T-helper 2 cell (primary cell): ENCODE data around the gene TXNDC5.
"Not testable (repeated sequence)": the region's sequence is repeated elsewhere in the genome, so short reads cannot be mapped to it uniquely, and the experiment has no call there.

Experiments used
- DNase-seq, 5 experiments: peaks; one replicate each; pipeline versions ENCODE4 v3.0.0 to v3.0.0-alpha.2; 2012 to 2022

TXNDC5 gene

DNA sequence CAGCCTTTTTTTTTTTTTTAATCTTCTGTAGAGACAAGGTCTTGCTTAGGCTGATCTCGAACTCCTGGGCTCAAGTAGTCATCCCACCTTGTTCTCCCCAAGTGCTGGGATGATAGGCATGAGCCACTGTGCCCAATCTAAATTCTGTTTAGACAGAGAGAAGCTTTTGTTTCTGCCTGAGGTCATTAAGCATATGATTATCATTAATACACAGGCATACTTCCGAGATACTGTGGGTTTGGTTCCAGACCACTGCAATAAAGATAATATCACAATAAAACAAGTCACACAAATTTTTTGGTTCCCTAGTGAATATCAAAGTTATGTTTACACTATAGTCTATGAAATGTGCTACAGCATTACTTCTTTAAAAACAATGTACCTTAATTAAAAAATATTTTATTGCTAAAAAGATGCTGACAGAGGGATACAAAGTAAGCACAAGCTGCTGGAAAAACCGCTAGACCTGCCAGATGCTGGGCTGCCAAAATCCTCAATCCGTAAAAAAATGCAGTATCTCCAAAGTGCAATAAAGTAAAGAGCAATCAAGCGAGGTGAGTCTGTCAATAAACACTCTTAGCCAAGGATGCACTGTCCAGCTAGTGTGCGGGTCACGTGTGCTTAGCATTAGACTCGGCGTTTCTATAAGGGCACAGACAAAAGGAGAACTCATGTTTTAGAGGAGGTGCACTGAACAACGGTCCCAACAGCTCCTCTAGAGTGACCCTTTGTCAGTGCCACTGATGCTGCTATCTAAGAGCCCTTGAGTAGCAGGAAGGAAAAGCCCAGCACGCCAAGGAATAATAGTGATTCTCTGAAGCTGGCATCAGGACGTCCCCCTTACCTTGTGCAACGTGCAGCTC, 16.1 kb downstream of the TXNDC5 start:
- no peak for DNase-seq

DNA sequence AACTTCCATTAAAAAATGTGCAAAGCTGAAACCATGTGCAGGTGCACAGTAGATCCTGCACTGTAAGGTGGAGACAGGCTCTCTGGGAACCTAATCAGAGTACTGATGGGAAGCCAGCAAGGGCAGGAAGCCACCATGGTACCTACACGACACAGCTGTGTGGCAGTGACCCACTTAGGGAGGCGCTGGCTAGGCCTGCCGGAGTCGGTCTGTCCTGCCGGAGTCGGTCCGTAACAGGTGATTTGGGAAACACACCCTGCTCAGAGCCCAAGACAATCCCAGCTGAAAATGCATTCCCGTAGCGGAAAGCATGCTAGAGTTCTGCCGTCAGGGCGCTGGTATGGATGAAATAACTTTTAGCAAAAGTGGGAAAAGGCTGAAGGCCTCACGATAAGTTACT, 17.2 kb downstream of the TXNDC5 start:
- no peak for DNase-seq

DNA sequence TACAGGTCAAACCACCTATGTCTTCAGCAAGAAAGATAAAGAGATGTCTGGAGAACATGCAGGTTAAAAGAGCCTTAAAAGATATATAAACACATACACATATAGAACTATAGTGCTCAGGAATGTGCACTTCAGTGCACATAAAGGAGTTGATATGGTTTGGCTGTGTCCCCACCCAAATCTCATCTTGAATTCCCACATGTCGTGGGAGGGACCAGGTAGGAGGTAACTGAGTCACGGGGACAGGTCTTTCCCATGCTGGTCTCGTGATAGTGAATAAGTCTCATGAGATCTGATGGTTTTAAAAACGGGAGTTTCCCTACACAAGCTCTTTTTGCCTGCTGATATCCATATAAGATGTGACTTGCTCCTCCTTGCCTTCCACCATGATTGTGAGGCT, 18.2 kb downstream of the TXNDC5 start:
- not testable (repeated sequence) for DNase-seq

DNA sequence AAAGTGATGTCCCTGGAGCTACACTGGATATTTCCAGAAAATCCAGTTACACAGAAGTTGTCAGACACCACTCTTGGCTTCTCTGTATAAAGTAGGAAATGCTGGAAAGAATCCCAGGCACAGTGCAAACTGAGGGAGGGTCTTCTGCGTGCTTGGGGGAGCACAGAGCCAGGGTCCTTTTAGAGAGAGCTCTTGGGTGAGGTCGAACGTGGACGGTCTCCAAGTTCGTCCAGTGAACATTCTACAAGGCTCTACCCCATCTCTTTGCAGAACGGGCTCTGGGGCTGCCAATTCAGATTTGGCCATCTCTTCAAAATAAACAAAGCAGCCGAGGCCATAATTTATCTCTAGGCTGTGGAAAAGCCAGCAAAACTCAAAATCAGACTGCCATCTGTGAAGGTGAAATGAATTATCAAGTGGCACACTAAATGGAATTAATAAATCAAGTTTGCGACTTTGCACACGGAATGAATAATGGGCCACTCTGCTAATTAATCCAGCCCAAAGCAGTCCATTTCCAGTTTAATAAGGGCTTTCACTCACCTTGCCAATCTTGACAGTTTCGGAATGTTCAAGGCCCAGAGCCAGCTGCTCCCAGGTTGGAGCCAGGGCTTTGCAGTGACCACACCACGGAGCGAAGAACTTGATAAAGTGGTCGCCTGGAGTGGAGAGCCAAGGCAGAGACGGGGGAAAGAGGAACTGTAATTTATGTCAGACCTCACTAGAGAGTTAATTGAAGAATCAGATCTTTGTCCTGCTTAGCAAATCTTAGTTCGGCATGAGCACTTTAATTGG, 19.3 kb downstream of the TXNDC5 start:
- DNase-seq = no peak

DNA sequence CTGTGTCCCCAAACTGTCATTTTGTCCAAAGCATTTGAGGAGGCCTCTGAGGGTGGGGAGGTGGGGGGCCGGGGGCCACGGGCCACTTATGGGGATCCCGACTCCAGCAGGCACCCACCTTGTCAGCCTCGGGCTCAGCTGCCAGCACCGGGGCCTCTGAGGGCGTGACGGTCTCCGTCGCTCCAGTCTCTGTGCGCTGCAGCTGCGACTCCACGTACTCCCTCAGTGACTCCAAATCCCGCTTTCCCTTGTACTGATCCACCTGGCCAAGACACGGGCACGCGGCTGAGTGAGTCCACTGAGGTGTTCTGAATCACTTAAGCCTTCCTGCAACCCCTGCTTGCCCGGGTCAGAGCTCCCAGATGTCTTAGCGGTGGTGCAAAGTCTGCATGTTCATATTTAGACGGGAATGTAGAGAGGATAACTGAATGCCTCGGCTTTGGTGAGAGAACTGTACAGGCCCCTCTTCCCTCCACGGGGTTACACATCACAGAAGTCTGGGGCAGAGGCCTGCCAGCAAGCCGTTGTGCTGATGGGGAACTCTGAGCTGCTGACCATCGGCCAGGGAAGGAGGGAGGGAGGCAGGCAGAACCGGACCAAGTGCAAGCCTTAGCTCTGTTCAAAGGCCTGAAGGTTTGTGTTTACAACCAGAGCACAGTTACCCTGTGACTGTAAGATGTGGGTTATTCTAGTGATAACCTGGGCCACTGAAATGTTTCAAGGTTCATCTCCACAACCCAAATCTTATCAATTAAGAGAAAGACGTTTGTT, 21.8 kb downstream of the TXNDC5 start:
- no peak for DNase-seq

DNA sequence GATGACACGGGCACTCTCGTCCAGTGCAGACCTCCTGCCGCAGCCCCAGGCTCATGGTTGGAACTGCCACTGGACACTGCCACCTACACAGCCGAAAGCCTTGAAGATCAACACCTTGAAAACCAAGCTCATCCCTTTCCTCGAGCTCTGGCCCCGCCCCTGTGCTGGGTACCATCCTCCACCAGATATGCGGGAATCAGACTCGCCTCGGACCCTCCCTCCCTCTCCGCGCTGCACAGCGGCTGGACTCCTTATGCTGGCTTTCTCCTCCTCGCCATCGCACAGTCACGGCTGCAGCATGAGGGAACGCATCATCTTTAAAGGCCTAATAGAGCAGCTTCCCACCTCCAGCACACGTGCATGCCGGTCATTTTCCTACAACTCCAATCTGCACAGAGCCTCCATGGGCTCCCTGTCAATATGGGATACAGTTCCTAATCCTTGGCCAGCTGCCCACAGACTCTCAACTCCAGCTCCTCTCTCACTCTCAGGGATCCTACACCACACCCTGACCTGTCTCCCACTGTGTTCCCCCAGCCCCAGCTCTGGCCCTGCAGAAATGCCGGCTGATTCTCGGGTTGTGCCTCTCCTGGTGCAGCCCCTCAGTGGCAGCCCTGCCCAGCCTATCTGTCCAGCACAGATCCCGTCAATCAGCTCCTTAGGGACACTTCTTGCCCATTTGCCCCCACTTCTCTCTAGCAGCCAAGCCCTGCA, 23.2 kb downstream of the TXNDC5 start:
- no peak for DNase-seq

DNA sequence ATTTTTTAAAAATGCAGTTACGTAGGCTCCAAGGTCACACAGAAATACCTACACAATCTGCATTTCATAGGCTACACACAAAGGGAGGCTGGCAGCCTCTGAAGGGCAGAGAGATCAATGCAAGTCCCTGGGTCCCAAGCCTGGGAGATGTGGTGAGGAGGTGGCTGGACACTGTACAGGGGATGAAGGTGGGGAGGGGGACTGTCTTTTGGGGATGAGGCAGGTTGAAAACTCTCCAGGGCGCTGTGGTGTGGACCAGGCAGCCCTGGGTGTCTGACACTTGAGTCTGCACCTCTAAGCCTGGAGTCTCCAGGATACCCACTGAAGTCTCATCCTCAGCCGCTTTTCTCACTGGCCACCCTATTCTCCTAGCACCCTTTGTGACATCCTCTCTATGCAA, 24.5 kb downstream of the TXNDC5 start:
- DNase-seq = no peak

DNA sequence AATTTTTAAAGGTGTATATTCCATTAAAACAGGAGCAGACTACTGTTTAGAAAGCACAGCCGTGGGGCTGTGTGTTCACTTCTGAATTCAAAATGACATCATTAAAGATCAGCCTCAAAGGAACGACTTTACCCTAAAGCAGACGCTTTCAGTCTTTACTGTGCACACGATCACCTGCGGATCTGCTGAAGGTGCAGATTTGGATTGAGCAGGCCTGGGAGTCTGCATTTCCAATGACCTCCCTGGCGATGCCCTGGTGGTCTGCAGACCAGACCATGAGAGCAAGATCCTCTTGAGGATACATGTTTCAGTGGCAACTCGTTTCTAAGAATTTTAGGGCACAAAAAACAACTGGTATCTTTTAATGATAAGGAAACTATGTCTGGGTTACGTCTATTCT, 27.2 kb downstream of the TXNDC5 start:
- no peak for DNase-seq

DNA sequence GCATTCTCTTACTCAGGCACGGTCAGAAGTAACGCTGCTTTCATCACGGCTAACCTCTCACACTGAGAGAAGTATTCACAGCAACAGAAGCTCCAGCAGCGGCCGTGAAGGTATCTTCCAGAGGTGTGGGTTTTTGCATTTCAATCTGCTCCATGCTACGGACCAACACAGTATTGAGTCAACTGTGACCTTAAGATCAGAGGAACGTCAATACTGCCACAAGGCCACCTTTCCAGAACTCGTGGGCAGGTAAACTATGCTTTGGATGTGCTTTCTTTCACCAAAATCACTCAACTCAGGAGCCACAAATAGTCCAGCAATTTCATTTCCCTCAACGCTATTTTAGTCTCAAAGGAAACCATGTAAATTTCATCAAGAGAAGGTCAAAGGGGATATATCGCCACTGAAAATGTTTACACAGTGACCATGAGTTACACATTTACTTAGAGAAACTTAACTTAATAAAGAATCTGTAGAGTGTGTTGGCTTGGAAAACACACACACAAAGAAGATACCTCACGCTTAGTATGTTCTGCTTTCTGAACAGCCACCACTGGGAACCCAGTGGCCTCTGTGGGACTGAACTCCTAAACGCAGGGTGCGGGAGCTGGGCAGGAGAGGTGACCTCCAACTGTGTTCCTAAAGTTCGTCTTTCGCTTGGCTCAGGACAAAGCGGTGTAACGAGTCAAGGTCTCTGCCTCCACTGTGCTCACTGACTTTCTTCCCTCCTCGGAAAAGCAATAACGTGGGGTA, 27.9 kb downstream of the TXNDC5 start:
- no peak for DNase-seq

DNA sequence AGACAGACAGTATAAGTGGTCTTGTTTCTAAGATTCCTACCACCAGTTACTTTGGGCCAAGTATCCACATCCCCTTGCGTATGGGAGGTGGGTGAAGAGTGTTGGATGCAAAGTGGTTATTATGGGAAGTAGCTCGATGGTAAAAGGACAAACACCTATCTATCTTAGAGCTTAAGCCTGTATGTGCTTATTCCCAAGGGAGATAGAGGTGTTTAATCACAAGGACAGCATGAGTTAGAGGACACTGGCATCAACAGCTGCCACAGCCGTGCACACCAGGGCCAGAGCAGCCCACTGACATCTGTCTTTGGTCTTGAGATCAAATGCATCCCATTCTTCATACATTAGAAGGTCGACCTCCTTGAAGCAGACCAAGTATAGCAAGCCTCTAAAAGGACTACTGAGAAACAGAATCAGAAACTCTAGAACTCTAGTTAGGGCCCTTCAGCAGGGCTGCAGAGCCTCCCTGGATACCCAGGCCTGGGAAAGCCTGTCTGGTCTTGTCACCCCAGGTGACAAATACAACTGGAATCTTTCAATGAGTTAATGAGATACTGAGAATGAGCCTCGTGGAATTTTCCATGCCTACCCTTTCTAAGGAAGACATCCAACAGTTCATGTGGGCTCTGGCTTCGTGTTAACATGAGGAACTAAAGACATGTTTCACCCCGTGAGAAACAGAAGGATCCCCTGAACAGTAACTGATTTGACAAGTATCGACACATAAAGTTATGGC, 28.7 kb downstream of the TXNDC5 start:
- no peak for DNase-seq

DNA sequence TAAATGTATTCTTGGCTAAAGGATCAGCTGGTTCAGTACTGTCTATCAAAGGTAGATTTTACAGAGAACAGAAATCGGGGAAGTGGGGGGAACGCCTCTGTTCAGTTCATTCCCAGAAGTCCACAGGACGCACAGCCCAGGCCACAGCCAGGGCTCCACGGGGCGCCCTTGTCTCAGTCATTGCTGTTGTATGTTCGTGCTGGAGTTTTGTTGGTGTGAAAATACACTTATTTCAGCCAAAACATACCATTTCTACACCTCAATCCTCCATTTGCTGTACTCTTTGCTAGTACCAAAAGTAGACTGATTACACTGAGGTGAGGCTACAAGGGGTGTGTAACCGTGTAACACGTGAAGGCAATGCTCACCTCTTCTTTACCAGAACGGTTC, 29.9 kb downstream of the TXNDC5 start:
- no peak for DNase-seq

DNA sequence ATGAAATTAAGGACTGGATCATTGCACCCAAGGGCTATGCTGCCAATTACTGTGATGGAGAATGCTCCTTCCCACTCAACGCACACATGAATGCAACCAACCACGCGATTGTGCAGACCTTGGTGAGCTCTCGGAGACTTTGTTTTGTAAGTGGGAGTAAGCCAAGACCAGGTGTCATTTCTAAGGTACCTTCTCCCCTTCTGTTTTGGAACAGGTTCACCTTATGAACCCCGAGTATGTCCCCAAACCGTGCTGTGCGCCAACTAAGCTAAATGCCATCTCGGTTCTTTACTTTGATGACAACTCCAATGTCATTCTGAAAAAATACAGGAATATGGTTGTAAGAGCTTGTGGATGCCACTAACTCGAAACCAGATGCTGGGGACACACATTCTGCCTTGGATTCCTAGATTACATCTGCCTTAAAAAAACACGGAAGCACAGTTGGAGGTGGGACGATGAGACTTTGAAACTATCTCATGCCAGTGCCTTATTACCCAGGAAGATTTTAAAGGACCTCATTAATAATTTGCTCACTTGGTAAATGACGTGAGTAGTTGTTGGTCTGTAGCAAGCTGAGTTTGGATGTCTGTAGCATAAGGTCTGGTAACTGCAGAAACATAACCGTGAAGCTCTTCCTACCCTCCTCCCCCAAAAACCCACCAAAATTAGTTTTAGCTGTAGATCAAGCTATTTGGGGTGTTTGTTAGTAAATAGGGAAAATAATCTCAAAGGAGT, 30.4 kb downstream of the TXNDC5 start:
- no peak for DNase-seq

DNA sequence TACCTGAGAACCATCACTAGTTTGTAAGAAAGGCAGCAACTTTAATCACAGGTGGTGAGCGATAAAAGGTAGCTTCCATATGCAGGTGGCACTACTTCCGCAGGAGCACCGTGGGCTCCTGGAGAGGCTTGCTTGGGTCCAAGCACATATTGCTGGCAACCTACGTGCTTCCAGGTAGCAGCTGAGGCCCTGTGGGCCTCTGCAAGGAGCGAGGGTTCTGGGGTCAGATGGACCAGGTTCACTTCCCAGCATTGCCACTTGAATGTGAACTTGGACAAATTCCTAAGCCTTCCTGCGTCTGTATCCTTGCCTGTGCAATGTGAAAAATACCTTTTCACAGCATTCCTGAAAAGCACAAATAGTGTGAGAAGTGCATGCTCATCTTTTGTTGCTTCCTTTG, 31.0 kb downstream of the TXNDC5 start:
- no peak for DNase-seq

DNA sequence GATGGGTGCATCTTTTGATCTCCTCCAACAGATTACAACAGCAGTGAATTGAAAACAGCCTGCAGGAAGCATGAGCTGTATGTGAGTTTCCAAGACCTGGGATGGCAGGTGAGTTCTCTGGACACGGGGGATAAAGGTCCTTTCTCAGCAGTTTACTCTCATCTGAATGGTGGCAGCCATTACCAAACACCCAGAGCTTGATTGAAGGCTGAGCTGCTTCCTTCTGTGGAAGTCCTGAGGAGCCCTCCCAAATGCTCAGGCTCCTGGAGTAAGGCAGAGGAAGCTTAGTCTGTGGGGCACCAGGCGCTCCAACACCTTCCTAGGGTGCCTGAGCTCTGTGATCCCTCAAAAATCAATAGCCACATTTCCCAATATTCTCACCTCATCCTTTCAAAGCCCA, 31.5 kb downstream of the TXNDC5 start:
- DNase-seq = no peak

DNA sequence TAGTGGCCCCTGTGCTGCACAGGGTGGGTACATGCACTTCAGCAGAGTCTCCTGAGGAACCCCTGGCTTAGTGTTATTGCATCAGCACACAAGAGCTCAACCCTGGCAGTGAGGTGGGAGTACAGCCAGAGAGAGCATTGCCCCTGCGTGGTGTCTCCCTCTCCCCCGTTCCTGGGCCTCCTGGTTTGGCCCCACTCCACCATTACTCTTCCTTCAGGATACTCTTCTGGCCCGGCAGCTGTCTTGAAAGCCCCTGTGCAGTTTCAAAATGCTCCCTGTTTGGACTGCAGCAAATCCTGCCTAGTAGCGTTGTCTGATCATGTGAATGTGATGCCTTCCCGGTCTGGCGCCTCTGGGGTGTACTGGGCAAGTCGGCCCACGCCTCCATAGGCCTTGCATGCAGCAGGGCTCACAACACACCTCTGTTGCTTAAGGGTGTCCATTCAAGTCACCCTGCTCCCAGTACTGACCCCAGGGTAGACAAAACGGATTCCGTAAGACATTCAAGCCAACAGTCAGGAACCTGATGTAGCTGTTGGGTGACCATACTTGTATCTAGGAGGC, 32.1 kb downstream of the TXNDC5 start:
- no peak for DNase-seq

DNA sequence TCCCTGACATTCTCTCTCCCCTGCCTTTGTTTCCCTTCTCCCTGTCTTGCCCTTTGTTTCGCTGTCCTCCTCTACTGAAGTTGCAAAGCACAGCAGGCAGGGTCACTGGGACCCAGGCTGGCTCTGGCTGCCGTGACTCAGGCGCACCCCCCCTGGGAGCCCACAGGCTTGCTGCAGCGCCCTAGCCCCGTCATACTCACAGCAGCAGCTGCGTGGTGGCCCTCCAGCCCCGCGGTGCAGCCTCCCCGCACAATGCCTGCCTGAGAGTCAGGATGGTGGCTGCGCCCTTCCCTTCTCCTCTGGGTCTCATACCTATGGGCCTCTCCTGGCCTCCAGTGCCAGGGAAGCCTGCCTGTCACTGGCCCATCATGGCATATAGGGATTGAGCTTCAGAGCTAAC, 41.7 kb downstream of the TXNDC5 start:
- no peak for DNase-seq

DNA sequence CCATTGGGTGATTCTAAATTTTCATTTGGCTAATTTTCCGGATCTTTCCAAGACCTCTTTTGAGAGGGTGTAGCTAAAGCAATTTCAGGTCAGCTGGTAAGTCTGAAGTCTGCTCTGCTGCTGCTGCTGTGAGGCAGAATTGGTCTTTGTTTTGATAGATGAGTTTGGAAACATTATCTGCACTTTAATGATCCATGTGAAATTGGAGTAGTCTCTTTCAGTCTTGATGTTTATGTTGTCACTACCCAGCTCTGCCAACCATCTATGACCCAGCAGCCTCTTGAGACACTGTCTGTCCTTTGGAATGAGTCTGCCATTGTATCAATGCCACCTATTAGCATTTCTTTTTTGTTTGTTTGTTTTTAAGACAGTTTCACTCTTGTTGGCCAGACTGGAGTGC, 44.1 kb downstream of the TXNDC5 start:
- DNase-seq = no peak

DNA sequence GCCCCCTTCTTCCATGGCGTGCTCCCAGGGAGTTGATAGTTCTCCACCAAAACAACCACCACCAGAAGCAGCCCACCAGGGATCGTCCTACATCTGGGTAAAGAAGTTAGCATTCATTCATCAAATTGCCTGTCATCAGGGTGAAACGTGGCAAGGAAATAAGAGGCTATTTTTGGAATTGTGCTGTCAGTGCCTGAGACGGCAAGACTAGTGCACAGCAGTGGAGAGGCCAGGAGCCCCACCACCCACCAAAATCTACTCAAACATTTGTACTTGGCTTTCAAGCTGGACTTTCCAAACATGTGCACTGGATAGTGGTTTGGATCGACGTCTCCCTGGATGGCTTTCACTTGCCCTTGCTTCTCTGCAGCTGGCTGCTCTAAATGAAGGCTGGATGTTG, 44.8 kb downstream of the TXNDC5 start:
- no peak for DNase-seq

DNA sequence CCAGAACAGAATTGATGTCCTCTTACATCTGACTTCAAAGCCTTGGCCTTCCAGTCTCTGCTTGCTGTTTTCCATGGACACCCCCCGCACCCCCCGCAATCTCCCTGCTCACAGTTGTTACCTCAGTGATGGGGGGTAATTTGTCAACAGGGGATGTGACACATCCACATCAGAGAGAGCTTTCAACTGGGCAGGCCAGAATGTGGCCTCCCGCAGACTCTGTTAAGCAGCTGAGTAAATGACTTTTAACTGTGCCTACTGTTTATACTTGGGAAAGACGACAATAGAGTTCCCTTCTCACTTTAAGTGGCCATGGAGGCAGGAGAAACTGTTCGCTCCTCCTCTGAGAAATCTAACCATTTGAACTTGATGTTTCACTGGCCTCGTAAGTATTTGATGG, 51.0 kb downstream of the TXNDC5 start:
- no peak for DNase-seq

DNA sequence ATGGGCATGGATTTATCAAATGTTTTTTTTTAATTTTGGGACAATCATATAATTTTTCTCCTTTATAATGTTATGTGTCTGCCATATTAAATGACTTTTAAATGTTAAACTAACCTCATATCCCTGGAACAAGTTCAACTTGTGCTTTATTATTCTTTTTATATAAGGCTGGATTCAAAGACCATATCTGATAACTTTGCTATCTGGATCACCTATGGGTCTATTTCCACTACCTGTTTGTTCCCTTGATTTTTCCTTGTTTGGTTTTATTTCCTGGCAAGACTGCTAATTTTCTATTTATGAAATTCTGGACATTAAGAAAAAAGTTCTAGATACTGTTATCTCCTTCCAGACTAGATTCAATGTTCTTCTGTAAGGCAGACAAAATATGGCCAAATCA, 58.8 kb downstream of the TXNDC5 start:
- DNase-seq = no peak
